Measurements from ENCODE around the gene SH3BP4. TPM values are rescaled to one million over a fixed set of nuclear protein-coding genes. Genes with fewer than 3 reads are reported as not detected.

SH3BP4 gene
- total and polyA plus RNA-seq, 10 of the 15 experiments (the other 5 are each of a cell fraction or from before 2014, with no cell fraction given): 0.03 to 0.36 TPM; not detected in 8

GRCh38 chr2:234910186-234910679 is 41.6 kb upstream of the SH3BP4 start (continued):
- no peak for TF ChIP-seq CUX1 (IDR thresholded peaks at IDR 0.05; ENCODE audit: insufficient replicate concordance, low read depth, low read length)
- TF ChIP-seq TAF1 (IDR thresholded peaks at IDR 0.05; ENCODE audit: borderline replicate concordance, low read depth, low read length): no peak
- no peak for TF ChIP-seq RELB (IDR thresholded peaks at IDR 0.05; ENCODE audit: low read depth)
- no peak for TF ChIP-seq ZNF384 (IDR thresholded peaks at IDR 0.05; ENCODE audit: borderline replicate concordance, low read depth, low read length)
- no peak for TF ChIP-seq TCF7 (IDR thresholded peaks at IDR 0.05; ENCODE audit: borderline replicate concordance)
- TF ChIP-seq BCL11A (IDR thresholded peaks at IDR 0.05; ENCODE audit: low read depth, low read length): no peak
- no peak for TF ChIP-seq USF2 (IDR thresholded peaks at IDR 0.05; ENCODE audit: borderline replicate concordance, low read depth, low read length)

All from GM12878 (cell line).